HG03159 (cell line): ENCODE data around the gene NEAT1.

ENCODE experiments used
- ATAC-seq: cut with Tn5 transposase; IDR thresholded peaks from one replicate; pipeline ENCODE4 v1.9.1; 2021; ENCODE audit warnings: mild to moderate bottlenecking, moderate library complexity; ENCODE audit not compliant: unreplicated experiment

The NEAT1 gene

DNA sequence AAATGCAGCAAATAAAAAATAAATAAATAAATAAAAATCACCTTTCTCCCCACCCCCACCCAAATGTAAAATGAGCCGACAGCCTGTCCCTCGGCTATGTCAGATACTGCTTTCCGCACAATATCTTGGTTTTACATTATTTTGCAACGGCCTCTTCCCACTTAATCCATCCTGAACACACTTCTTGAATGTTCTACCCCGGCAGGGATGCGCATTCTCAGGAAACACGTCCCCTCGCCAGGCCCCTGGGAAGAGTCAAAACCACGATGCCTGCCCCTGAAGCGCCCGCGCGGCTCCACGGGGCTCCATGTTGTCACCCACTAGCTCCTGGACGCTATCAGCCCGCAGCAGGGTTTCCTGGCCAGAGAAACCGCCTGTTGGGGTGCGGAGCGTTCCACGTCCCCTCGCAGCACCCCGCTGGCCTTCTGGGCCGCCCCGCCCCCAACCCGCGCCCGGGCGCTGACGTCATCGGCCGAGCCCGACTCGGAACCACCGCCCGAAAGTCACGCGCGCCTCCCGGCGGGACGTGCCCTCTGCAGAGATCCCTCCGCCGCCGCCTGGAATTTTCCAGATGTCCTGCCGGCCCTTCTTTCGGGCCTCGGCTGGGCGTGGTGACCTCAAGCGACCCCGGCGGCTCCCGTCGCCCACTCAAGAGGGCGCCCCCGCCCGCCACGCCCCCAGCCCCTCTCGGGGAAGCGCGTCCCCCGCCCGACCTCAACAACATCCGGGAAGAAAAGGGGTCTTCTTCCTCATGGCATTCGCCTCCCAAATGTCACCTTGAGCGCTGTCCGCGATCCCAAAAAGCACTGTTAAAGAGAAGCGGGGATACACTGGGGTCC, 585 bp upstream of the NEAT1 start:
- no peak for ATAC-seq

DNA sequence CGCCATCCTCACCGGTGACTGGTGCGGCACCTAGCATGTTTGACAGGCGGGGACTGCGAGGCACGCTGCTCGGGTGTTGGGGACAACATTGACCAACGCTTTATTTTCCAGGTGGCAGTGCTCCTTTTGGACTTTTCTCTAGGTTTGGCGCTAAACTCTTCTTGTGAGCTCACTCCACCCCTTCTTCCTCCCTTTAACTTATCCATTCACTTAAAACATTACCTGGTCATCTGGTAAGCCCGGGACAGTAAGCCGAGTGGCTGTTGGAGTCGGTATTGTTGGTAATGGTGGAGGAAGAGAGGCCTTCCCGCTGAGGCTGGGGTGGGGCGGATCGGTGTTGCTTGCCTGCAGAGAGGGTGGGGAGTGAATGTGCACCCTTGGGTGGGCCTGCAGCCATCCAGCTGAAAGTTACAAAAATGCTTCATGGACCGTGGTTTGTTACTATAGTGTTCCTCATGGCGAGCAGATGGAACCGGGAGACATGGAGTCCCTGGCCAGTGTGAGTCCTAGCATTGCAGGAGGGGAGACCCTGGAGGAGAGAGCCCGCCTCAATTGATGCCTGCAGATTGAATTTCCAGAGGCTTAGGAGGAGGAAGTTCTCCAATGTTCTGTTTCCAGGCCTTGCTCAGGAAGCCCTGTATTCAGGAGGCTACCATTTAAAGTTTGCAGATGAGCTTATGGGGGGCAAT, 1.1 kb downstream of the NEAT1 start:
- ATAC-seq = no peak

GRCh38 chr11:65424205-65425104, 1.9 kb downstream of the NEAT1 start:
- ATAC-seq = no peak

DNA sequence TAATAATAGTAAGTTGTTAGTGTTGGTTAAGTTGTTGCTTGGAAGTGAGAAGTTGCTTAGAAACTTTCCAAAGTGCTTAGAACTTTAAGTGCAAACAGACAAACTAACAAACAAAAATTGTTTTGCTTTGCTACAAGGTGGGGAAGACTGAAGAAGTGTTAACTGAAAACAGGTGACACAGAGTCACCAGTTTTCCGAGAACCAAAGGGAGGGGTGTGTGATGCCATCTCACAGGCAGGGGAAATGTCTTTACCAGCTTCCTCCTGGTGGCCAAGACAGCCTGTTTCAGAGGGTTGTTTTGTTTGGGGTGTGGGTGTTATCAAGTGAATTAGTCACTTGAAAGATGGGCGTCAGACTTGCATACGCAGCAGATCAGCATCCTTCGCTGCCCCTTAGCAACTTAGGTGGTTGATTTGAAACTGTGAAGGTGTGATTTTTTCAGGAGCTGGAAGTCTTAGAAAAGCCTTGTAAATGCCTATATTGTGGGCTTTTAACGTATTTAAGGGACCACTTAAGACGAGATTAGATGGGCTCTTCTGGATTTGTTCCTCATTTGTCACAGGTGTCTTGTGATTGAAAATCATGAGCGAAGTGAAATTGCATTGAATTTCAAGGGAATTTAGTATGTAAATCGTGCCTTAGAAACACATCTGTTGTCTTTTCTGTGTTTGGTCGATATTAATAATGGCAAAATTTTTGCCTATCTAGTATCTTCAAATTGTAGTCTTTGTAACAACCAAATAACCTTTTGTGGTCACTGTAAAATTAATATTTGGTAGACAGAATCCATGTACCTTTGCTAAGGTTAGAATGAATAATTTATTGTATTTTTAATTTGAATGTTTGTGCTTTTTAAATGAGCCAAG, 2.7 kb downstream of the NEAT1 start:
- no peak for ATAC-seq

DNA sequence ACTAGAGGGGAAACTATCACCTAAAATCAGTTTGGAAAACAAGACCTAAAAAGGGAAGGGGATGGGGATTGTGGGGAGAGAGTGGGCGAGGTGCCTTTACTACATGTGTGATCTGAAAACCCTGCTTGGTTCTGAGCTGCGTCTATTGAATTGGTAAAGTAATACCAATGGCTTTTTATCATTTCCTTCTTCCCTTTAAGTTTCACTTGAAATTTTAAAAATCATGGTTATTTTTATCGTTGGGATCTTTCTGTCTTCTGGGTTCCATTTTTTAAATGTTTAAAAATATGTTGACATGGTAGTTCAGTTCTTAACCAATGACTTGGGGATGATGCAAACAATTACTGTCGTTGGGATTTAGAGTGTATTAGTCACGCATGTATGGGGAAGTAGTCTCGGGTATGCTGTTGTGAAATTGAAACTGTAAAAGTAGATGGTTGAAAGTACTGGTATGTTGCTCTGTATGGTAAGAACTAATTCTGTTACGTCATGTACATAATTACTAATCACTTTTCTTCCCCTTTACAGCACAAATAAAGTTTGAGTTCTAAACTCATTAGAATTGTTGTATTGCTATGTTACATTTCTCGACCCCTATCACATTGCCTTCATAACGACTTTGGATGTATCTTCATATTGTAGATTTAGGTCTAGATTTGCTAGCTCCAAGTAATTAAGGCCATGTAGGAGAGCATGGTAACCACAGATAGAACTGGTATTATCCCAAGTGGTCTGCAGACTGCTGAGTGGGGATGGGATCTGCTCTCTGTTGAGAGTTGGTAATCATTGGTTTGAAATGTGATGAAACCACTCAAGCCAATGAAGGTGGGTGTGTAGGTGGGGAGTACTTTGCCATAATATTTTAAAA, 3.6 kb downstream of the NEAT1 start:
- peak; percentile 26 for ATAC-seq

GRCh38 chr11:65426839-65427690, 4.5 kb downstream of the NEAT1 start:
- no peak for ATAC-seq

GRCh38 chr11:65427691-65428577, 5.3 kb downstream of the NEAT1 start:
- ATAC-seq = no peak

GRCh38 chr11:65428578-65429067, 6.0 kb downstream of the NEAT1 start:
- ATAC-seq = no peak

- no peak for ATAC-seq
These were observed 6.6 kb downstream of the NEAT1 start for GRCh38 chr11:65429068-65429681.

- ATAC-seq = no peak
These were observed 7.3 kb downstream of the NEAT1 start for GRCh38 chr11:65429724-65430405.

- no peak for ATAC-seq
These were observed 8.0 kb downstream of the NEAT1 start for GRCh38 chr11:65430406-65431217.

GRCh38 chr11:65431451-65432099, 9.0 kb downstream of the NEAT1 start:
- no peak for ATAC-seq

DNA sequence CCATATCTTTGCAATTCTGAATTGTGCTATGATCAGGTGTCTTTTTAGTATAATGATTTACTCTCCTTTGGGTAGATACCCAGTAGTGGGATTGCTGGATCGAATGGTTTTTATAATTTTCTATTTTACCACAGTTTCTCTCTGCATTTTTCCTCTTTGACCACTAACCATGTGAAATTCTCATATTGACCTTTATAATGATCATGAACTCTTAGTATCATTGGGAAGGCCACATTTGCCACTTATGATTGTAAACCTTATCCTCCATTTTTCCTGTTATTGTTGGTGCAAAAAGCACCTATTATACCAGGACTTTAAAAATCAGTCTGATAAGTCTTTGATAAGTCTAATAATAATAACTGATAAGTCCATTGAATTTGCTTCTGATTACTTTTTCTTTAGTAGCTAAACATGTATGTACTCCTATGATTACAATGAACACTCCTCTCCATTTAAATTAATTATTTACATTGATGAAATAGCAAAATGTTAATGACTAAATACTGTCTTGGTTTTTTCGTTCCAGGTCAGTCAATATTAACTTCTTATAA, 9.6 kb downstream of the NEAT1 start:
- ATAC-seq = no peak

DNA sequence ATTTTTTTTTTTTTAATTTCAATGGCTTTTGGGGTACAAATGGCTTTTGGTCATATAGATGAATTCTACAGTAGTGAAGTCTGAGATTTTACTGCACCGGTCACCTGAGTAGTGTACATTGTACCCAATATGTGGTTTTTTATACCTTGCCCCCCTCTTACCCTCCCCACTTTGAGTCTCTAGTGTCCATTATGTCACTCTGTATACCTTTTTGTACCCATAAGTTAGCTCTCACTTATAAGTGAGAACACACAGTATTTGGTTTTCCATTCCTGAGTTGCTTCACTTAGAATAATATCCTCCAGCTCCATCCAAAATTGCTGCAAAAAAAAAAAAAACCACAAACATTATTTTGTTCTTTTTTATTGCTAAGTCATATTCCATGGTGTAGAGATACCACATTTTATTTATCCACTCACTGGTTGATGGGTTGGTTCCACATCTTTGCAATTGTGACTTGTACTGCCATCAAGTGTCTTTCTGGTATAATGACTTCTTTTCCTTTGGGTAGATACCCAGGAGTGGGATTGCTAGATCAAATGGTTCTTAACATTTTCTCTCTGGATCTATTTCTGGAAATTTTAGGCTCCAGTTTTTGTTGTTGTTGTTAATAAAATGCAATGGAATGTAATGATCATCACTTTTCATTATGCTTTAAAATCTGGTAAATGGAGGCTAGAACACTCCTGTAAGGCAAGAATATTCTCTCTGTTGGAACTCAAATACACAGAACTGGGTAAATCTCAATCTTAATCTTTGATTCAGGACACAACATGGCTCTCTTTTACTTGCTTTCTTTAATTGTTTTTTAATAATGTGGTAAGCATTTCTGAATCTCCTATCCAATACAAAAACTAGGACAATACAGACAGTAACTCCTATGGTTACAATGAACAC, 10.3 kb downstream of the NEAT1 start:
- ATAC-seq = no peak
